A673 (cell line): Measurements from ENCODE around the gene ALPI.

Source experiments
- EZH2 ChIP-seq: fragments of 200-600 bp; sonication (generic); IDR thresholded peaks from 2 replicates; pipeline ENCODE4 v1.6.1; 2017; ENCODE audit warnings: borderline replicate concordance, low read depth, mild to moderate bottlenecking, mixed read lengths, antibody characterized with exemption, low read length; ENCODE audit not compliant: poor library complexity, severe bottlenecking
- TF ChIP-seq, protein P1 (sequence below): fragments of 300-800, 200-600 bp; sonication (generic); conservative IDR thresholded peaks from 2 replicates; pipeline ENCODE4 v1.5.1; 2017; ENCODE audit warnings: low read depth, mild to moderate bottlenecking, antibody characterized with exemption, low read length, moderate library complexity, mixed read lengths

- TF ChIP-seq, protein P1, sequence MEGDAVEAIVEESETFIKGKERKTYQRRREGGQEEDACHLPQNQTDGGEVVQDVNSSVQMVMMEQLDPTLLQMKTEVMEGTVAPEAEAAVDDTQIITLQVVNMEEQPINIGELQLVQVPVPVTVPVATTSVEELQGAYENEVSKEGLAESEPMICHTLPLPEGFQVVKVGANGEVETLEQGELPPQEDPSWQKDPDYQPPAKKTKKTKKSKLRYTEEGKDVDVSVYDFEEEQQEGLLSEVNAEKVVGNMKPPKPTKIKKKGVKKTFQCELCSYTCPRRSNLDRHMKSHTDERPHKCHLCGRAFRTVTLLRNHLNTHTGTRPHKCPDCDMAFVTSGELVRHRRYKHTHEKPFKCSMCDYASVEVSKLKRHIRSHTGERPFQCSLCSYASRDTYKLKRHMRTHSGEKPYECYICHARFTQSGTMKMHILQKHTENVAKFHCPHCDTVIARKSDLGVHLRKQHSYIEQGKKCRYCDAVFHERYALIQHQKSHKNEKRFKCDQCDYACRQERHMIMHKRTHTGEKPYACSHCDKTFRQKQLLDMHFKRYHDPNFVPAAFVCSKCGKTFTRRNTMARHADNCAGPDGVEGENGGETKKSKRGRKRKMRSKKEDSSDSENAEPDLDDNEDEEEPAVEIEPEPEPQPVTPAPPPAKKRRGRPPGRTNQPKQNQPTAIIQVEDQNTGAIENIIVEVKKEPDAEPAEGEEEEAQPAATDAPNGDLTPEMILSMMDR: no peak
- no peak for TF ChIP-seq EZH2
These were observed 45.4 kb downstream of the ALPI start for GRCh38 chr2:232501331-232501771.
